Suprapubic skin (tissue), 4 donors: ENCODE data around the gene OR1N1.

ENCODE experiments used
- EP300 ChIP-seq: sonication (generic); formaldehyde crosslinking; IDR thresholded peaks from one replicate; pipeline ENCODE4 v1.6.1; 2017; ENCODE audit warnings: antibody characterized with exemption
- POLR2A ChIP-seq, 2 donors: fragments of 450-650 bp; IDR thresholded peaks; one replicate each; pipeline ENCODE4 v1.6.1; 2017; ENCODE audit warnings: antibody characterized with exemption in 2 of 2, mild to moderate bottlenecking in 2 of 2, moderate library complexity in 2 of 2
- POLR2AphosphoS5 ChIP-seq, 3 donors: sonication (generic); formaldehyde crosslinking; IDR thresholded peaks; one replicate each; pipeline ENCODE4 v1.6.1; 2017; ENCODE audit warnings: antibody characterized with exemption in 3 of 3
- TF ChIP-seq, protein P1 (sequence below), 2 donors: fragments of 200-600 bp in 1 of 2; fragments of 450-650 bp in 1 of 2; sonication (generic) in 1 of 2; IDR thresholded peaks; one replicate each; pipeline ENCODE4 v1.5.1; 2016 to 2019; ENCODE audit warnings: antibody characterized with exemption in 2 of 2, mild to moderate bottlenecking in 1 of 2, moderate library complexity in 1 of 2

DNA sequence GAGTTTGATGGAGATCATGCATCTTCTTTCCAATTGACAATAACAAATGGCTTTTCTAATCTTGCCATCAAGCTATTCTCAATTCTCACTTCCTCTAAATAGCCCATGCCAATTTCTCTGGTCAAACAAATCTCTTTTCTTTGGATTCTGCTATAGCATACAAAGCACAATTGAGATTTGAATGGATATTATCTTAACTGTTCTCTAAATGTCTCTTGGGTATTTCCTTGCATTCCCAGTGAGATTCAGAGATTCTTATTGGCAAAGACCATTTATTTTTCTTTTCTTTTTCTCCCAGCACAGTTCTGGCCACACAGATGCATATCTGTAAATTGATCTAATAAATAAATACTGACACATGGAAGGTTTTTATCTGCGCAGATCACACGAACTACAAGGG, 25.7 kb upstream of the OR1N1 start, which contains the start of gene OR1N2:
- TF ChIP-seq, protein P1, sequence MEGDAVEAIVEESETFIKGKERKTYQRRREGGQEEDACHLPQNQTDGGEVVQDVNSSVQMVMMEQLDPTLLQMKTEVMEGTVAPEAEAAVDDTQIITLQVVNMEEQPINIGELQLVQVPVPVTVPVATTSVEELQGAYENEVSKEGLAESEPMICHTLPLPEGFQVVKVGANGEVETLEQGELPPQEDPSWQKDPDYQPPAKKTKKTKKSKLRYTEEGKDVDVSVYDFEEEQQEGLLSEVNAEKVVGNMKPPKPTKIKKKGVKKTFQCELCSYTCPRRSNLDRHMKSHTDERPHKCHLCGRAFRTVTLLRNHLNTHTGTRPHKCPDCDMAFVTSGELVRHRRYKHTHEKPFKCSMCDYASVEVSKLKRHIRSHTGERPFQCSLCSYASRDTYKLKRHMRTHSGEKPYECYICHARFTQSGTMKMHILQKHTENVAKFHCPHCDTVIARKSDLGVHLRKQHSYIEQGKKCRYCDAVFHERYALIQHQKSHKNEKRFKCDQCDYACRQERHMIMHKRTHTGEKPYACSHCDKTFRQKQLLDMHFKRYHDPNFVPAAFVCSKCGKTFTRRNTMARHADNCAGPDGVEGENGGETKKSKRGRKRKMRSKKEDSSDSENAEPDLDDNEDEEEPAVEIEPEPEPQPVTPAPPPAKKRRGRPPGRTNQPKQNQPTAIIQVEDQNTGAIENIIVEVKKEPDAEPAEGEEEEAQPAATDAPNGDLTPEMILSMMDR (IDR thresholded peaks at IDR 0.05), result no peak
- TF ChIP-seq POLR2AphosphoS5 (IDR thresholded peaks at IDR 0.05) (no peak), EP300 (no peak), POLR2A (IDR thresholded peaks at IDR 0.05) (no peak)
